Stomach (tissue), 4 donors: ENCODE data around the gene EDEM2.
A peak's percentile ranks its signal among the peaks of the same experiment; 100 is the strongest.

ENCODE experiments used
- EP300 ChIP-seq: sonication (generic); formaldehyde crosslinking; IDR thresholded peaks from one replicate; pipeline ENCODE4 v1.6.1; 2017; ENCODE audit warnings: antibody characterized with exemption
- POLR2A ChIP-seq, 4 donors: fragments of 450-650 bp; IDR thresholded peaks; one replicate each; pipeline ENCODE4 v1.6.1; 2016; ENCODE audit warnings: antibody characterized with exemption in 4 of 4, control low read depth in 2 of 4, mild to moderate bottlenecking in 1 of 4, moderate library complexity in 1 of 4
- POLR2AphosphoS5 ChIP-seq, 3 donors: sonication (generic); formaldehyde crosslinking; IDR thresholded peaks; one replicate each; pipeline ENCODE4 v1.6.1; 2016; ENCODE audit warnings: antibody characterized with exemption in 3 of 3
- TF ChIP-seq, protein P1 (sequence below), 7 experiments: fragments of 450-650 bp in 4 of 7; fragments of 200-600 bp in 3 of 7; sonication (generic) in 3 of 7; IDR thresholded peaks; one replicate each; pipeline ENCODE4 v1.5.1; 2016 to 2019; ENCODE audit warnings: antibody characterized with exemption in 7 of 7, control low read depth in 2 of 7, mild to moderate bottlenecking in 1 of 7

DNA sequence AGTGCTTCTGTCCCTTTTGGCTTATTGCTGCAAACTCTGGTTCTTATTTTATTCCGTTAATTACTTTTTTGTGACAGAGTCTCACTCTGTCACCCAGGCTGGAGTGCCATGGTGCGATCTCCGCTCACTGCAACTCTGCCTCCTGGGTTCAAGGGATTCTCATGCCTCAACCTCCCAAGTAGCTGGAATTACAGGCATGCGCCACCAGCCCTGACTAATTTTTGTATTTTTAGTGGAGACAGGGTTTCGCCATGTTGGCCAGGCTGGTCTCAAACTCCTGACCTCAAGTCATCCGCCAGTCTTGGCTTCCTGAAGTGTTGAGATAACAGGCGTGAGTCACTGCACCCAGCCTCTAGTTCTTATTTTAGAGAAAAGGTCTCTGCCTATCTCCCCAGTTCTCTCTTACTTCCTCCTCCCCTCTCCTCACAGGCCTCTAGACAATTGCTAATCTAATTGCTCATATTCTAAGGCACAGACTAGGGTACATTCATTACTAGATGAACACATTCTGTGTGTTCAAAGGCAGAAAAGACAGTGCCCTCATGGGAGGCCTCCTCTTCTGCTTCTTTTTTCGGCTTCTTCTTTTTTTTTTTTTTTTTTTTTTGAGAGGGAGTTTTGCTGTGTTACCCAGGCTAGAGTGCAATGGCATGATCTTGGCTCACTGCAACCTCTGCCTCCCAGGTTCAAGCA, 27.0 kb downstream of the EDEM2 start:
- TF ChIP-seq, protein P1, sequence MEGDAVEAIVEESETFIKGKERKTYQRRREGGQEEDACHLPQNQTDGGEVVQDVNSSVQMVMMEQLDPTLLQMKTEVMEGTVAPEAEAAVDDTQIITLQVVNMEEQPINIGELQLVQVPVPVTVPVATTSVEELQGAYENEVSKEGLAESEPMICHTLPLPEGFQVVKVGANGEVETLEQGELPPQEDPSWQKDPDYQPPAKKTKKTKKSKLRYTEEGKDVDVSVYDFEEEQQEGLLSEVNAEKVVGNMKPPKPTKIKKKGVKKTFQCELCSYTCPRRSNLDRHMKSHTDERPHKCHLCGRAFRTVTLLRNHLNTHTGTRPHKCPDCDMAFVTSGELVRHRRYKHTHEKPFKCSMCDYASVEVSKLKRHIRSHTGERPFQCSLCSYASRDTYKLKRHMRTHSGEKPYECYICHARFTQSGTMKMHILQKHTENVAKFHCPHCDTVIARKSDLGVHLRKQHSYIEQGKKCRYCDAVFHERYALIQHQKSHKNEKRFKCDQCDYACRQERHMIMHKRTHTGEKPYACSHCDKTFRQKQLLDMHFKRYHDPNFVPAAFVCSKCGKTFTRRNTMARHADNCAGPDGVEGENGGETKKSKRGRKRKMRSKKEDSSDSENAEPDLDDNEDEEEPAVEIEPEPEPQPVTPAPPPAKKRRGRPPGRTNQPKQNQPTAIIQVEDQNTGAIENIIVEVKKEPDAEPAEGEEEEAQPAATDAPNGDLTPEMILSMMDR (IDR thresholded peaks at IDR 0.05): no peak
- TF ChIP-seq POLR2A (IDR thresholded peaks at IDR 0.05) (no peak), POLR2AphosphoS5 (IDR thresholded peaks at IDR 0.05) (peak in 1 of 3 donors; percentile 32), EP300 (no peak)
